SK-N-SH (cell line): ENCODE results near the gene OTOG. TPM values are rescaled to one million over a fixed set of nuclear protein-coding genes. Genes with fewer than 3 reads are reported as not detected.

Source experiments
- CTCF ChIA-PET: fragments of 300-600, 350-600 bp; formaldehyde crosslinking; extraction: SDS; loops from one replicate; lab custom pipeline; 2021; lab: Yijun Ruan, JAX
- POLR2A ChIA-PET: fragments of 350-600 bp; sonication (Branson Sonifier 250); formaldehyde crosslinking; extraction: SDS; loops from one replicate; lab custom pipeline; 2020; ENCODE audit warnings: antibody characterized with exemption, inconsistent platforms; lab: Yijun Ruan, JAX
- DNase-seq: peaks from one replicate; pipeline ENCODE4 v3.0.0; 2012
- H2AFZ ChIP-seq: fragments of 200-600 bp; sonication (generic); 2 replicates; pipeline ENCODE4 v1.8.1; 2016; ENCODE audit warnings: antibody characterized with exemption, mild to moderate bottlenecking, low read depth
- H3F3A ChIP-seq: fragments of 200-600 bp; sonication (generic); replicated peaks from 2 replicates; pipeline ENCODE3; 2016; ENCODE audit warnings: antibody characterized with exemption, mild to moderate bottlenecking; ENCODE audit not compliant: insufficient read depth
- H3K27ac ChIP-seq, 2 experiments: fragments of 200-500 bp in 1 of 2; fragments of 200-600 bp in 1 of 2; sonication (Bioruptor generic) in 1 of 2; sonication (generic), shearing (Covaris generic) in 1 of 2; 2 replicates each; pipeline versions ENCODE4 v1.5.1 to v1.6.1; 2014 to 2016; ENCODE audit warnings: low read depth in 2 of 2, inconsistent platforms in 1 of 2, low read length in 1 of 2, mild to moderate bottlenecking in 1 of 2, mixed read lengths in 1 of 2
- H3K27me3 ChIP-seq: fragments of 200-600 bp; sonication (generic), shearing (Covaris generic); 2 replicates; pipeline ENCODE4 v1.6.1; 2016; ENCODE audit warnings: mixed run types; ENCODE audit not compliant: insufficient read depth
- H3K36me3 ChIP-seq, 2 experiments: fragments of 200-500 bp in 1 of 2; fragments of 200-600 bp in 1 of 2; sonication (Bioruptor generic) in 1 of 2; sonication (generic) in 1 of 2; replicated peaks in 1 of 2; 2 replicates each; pipeline versions ENCODE3 to v1.5.1; 2014 to 2016; ENCODE audit warnings: low read length in 1 of 2, mild to moderate bottlenecking in 1 of 2; ENCODE audit not compliant: insufficient read depth in 2 of 2, control insufficient read depth in 1 of 2
- H3K4me1 ChIP-seq, 2 experiments: fragments of 200-500 bp in 1 of 2; fragments of 200-600 bp in 1 of 2; sonication (Bioruptor generic) in 1 of 2; sonication (generic), shearing (Covaris generic) in 1 of 2; 2 replicates each; pipeline versions ENCODE4 v1.5.1 to v1.6.1; 2014 to 2016; ENCODE audit warnings: low read depth in 1 of 2, low read length in 1 of 2, mixed run types in 1 of 2; ENCODE audit not compliant: insufficient read depth in 2 of 2, control insufficient read depth in 1 of 2
- H3K4me2 ChIP-seq: fragments of 200-600 bp; sonication (generic), shearing (Covaris generic); 2 replicates; pipeline ENCODE4 v1.6.1; 2017; ENCODE audit warnings: mixed run types
- H3K4me3 ChIP-seq, 2 experiments: fragments of 200-500 bp in 1 of 2; fragments of 200-600 bp in 1 of 2; sonication (Bioruptor generic) in 1 of 2; sonication (generic), shearing (Covaris generic) in 1 of 2; 2 replicates each; pipeline versions ENCODE4 v1.5.1 to v1.8.1; 2014 to 2016; ENCODE audit warnings: low read depth in 2 of 2, inconsistent platforms in 1 of 2, low read length in 1 of 2, mild to moderate bottlenecking in 1 of 2, mixed read lengths in 1 of 2, moderate library complexity in 1 of 2
- H3K79me2 ChIP-seq: fragments of 200-600 bp; sonication (generic); 2 replicates; pipeline ENCODE4 v1.8.1; 2017; ENCODE audit warnings: mild to moderate bottlenecking; ENCODE audit not compliant: insufficient read depth
- H3K9ac ChIP-seq: fragments of 200-600 bp; sonication (generic); 2 replicates; pipeline ENCODE4 v1.6.1; 2017; ENCODE audit warnings: mixed run types
- H3K9me2 ChIP-seq: fragments of 200-600 bp; sonication (generic); 2 replicates; pipeline ENCODE4 v1.6.1; 2017; ENCODE audit warnings: mixed run types
- H3K9me3 ChIP-seq: fragments of 200-600 bp; sonication (generic); 2 replicates; pipeline ENCODE4 v1.6.1; 2017; ENCODE audit warnings: mixed run types, mild to moderate bottlenecking, moderate library complexity
- H4K20me1 ChIP-seq: fragments of 200-600 bp; sonication (generic); 2 replicates; pipeline ENCODE4 v1.6.1; 2017; ENCODE audit warnings: mild to moderate bottlenecking, mixed run types; ENCODE audit not compliant: insufficient read depth
- CTCF ChIP-seq: fragments of 200-600 bp; sonication (generic); IDR thresholded peaks from 2 replicates; pipeline ENCODE4 v1.6.1; 2017; ENCODE audit warnings: antibody characterized with exemption, mild to moderate bottlenecking, moderate library complexity
- EP300 ChIP-seq, 2 experiments: IDR thresholded peaks; 2 replicates each; pipeline versions ENCODE4 v1.4.0 to v1.6.1; 2012; ENCODE audit warnings: borderline replicate concordance in 1 of 2, low read depth in 1 of 2, low read length in 1 of 2
- GABPA ChIP-seq: IDR thresholded peaks from 2 replicates; pipeline ENCODE4 v1.4.0; 2012; ENCODE audit warnings: low read depth, mild to moderate bottlenecking
- NFIC ChIP-seq: IDR thresholded peaks from 2 replicates; pipeline ENCODE4 v1.4.0; 2012; ENCODE audit warnings: borderline replicate concordance
- PBX3 ChIP-seq: IDR thresholded peaks from 2 replicates; pipeline ENCODE4; 2012
- REST ChIP-seq: IDR thresholded peaks from 2 replicates; pipeline ENCODE4 v1.6.1; 2012; ENCODE audit warnings: mild to moderate bottlenecking, low read depth, low read length, moderate library complexity
- SIN3A ChIP-seq: IDR thresholded peaks from 2 replicates; pipeline ENCODE4 v1.6.1; 2012; ENCODE audit warnings: low read depth, mild to moderate bottlenecking, low read length, moderate library complexity, borderline replicate concordance
- SMC3 ChIP-seq: IDR thresholded peaks from 2 replicates; pipeline ENCODE4 v1.6.1; 2012; ENCODE audit warnings: low read depth, low read length, improper control_type of control experiment
- YY1 ChIP-seq: IDR thresholded peaks from 2 replicates; pipeline ENCODE4 v1.4.0; 2012; ENCODE audit warnings: low read depth, mild to moderate bottlenecking
- WGBS: methylation state at CpG from one replicate; pipeline ENCODE4 v1.1.6; 2017; ENCODE audit warnings: low lambda C conversion rate; 5-methylcytosine and 5-hydroxymethylcytosine counted together
- polyA plus RNA-seq, 3 experiments: library from polyadenylated mRNA; depleted of rRNA; stranded (reverse); fragments of >200 nt; gene quantifications; 2 replicates each; pipeline ENCODE4 v1.2.3, GENCODE V29; 2012
- TF ChIP-seq, protein P1 (sequence below): fragments of 150-350 bp; IDR thresholded peaks from 2 replicates; pipeline ENCODE4 v1.6.1; 2017; ENCODE audit warnings: antibody characterized with exemption, low read length, low read depth, borderline replicate concordance

Gene OTOG
- polyA plus RNA-seq, 1 of the 3 experiments (the other 2 are of a cell fraction): not detected

DNA sequence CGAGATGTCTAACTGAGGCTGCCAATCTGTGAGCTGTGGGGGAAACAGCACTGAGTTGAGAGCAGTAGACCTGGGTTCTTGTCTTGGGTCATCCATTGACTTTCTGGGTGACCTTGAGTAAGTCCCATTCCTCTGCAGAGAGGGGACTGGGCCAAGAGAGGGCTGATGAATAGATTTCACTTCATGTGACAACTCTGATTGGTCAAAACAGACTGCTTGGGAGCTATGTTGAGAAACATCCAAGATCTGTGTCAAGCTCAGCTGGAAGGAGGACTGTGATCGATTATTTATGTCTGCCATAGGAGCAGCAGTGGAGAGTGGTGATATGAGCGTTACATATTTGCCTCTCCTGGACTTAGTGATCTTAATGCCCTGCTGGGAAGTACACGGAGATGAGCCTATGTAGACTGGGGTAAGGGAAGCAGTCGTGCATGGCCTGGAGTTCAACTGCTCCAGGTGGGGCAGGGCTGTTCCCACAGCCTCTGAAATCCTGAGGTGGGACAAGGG, 47.7 kb downstream of the OTOG start:
- H3K9me3 ChIP-seq: no peaks in the 10 kb centered on the region
- no peaks in the 10 kb centered on the region for H3F3A ChIP-seq
- POLR2A ChIA-PET: no interaction called here
- CTCF ChIA-PET: interaction anchor here (0.9 to 17.0 kb wide), 5 partner anchors 127 to 383 kb away, joined by 3 to 271 read pairs (median 3); no protein-coding TSS in a partner anchor
- no peaks in the 10 kb centered on the region for H3K27me3 ChIP-seq
- H3K36me3 ChIP-seq: no peaks in the 10 kb centered on the region
- no peaks in the 10 kb centered on the region for H3K4me1 ChIP-seq
- no peak overlapping the region for H3K4me3 ChIP-seq
- H2AFZ ChIP-seq: no peak overlapping the region
- no peak for DNase-seq
- H3K4me2 ChIP-seq: no peak overlapping the region
- 22% methylated on average over 4 of the region's 5 CpGs for WGBS
- H4K20me1 ChIP-seq: no peaks in the 10 kb centered on the region
- no peak overlapping the region for H3K27ac ChIP-seq
- H3K9ac ChIP-seq: no peak overlapping the region
- no peaks in the 10 kb centered on the region for H3K9me2 ChIP-seq
- TF ChIP-seq EP300 (IDR thresholded peaks at IDR 0.05; ENCODE audit: borderline replicate concordance in 1 of 2, low read depth in 1 of 2, low read length in 1 of 2): no peak
- TF ChIP-seq NFIC: no peak
- TF ChIP-seq SIN3A: no peak
- TF ChIP-seq CTCF: no peak
- TF ChIP-seq PBX3: no peak
- TF ChIP-seq REST: no peak
- TF ChIP-seq SMC3: no peak
- no peak for TF ChIP-seq YY1
- TF ChIP-seq, protein P1, sequence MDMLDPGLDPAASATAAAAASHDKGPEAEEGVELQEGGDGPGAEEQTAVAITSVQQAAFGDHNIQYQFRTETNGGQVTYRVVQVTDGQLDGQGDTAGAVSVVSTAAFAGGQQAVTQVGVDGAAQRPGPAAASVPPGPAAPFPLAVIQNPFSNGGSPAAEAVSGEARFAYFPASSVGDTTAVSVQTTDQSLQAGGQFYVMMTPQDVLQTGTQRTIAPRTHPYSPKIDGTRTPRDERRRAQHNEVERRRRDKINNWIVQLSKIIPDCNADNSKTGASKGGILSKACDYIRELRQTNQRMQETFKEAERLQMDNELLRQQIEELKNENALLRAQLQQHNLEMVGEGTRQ: no peak
- no peak for TF ChIP-seq GABPA
- no peaks in the 10 kb centered on the region for H3K79me2 ChIP-seq
